ENCODE measurements around the gene AP5B1. TPM values are rescaled to one million over a fixed set of nuclear protein-coding genes. Genes with fewer than 3 reads are reported as not detected.

AP5B1 gene
- total RNA-seq, 4 donors from 2014 or later = 24.9 to 33.7 (median 28.2) TPM

GRCh38 chr11:65786786-65787636, 6.2 kb upstream of the AP5B1 start, which contains the start of gene OVOL1:
OVOL1 (plus strand) TSS chr11:65787063; CDS start chr11:65787374, 311 bp downstream.
- peak within 1 kb of the TSS; percentile 80 to 93 (median 86) for H3K27ac ChIP-seq
- DNase-seq = peak; percentile 91
- intact Hi-C loops (cut with DNase I; ENCODE audit: low total_unique reads) = no loop called here
- H3K4me1 ChIP-seq = peaks cover 9 to 53% (median 41%) of the 10 kb centered on the region in 4 donors
- peak within 1 kb of the TSS; percentile 44 to 70 (median 54) for H3K4me3 ChIP-seq
- TF ChIP-seq POLR2AphosphoS5 (IDR thresholded peaks at IDR 0.05) (peak; percentile 81 to 97 (median 96)), POLR2A (IDR thresholded peaks at IDR 0.05) (peak; percentile 95)
- TF ChIP-seq, protein P1, sequence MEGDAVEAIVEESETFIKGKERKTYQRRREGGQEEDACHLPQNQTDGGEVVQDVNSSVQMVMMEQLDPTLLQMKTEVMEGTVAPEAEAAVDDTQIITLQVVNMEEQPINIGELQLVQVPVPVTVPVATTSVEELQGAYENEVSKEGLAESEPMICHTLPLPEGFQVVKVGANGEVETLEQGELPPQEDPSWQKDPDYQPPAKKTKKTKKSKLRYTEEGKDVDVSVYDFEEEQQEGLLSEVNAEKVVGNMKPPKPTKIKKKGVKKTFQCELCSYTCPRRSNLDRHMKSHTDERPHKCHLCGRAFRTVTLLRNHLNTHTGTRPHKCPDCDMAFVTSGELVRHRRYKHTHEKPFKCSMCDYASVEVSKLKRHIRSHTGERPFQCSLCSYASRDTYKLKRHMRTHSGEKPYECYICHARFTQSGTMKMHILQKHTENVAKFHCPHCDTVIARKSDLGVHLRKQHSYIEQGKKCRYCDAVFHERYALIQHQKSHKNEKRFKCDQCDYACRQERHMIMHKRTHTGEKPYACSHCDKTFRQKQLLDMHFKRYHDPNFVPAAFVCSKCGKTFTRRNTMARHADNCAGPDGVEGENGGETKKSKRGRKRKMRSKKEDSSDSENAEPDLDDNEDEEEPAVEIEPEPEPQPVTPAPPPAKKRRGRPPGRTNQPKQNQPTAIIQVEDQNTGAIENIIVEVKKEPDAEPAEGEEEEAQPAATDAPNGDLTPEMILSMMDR (IDR thresholded peaks at IDR 0.05) = no peak
- no peaks in the 10 kb centered on the region for H3K36me3 ChIP-seq
- no peaks in the 10 kb centered on the region for H3K9me3 ChIP-seq
- in situ Hi-C loops (cut with MboI; ENCODE audit: low pct_ligation_motif_present in 1 of 4, low pct_unique_long_range_greater_than_20kb in 1 of 4, low sequenced_read_pairs in 3 of 4) = no loop called here
- peaks cover 38% of the 10 kb centered on the region for H3K27me3 ChIP-seq
- 0 to 2% methylated on average over 5 to 52 of the region's 112 CpGs for WGBS, 2 donors (ENCODE audit: low coverage in 1 of 2)

GRCh38 chr11:65786008-65786785, 5.4 kb upstream of the AP5B1 start:
- no peak for TF ChIP-seq POLR2AphosphoS5 (IDR thresholded peaks at IDR 0.05)
- no peak for TF ChIP-seq EP300 (IDR thresholded peaks at IDR 0.05; ENCODE audit: low read depth)
- TF ChIP-seq POLR2A (IDR thresholded peaks at IDR 0.05) = no peak
- TF ChIP-seq, protein P1 (IDR thresholded peaks at IDR 0.05) = no peak
- no peak for DNase-seq
- Histone ChIP-seq H3K27ac (peak overlapping the region; percentile 26 to 86 (median 51)), H3K36me3 (no peaks in the 10 kb centered on the region), H3K27me3 (peaks cover 38% of the 10 kb centered on the region), H3K9me3 (no peaks in the 10 kb centered on the region), H3K4me1 (peaks cover 10 to 52% (median 40%) of the 10 kb centered on the region in 4 donors), H3K4me3 (peak overlapping the region in 3 of 4 donors; percentile 7 to 70 (median 59))
- in situ Hi-C loops (cut with MboI; ENCODE audit: low pct_ligation_motif_present in 1 of 4, low pct_unique_long_range_greater_than_20kb in 1 of 4, low sequenced_read_pairs in 3 of 4) (no loop called here), intact Hi-C loops (cut with DNase I; ENCODE audit: low total_unique reads) (no loop called here)
- 24% methylated on average over 63 of the region's 74 CpGs; no CpG with 5 or more reads in 1 of the 2 donors for WGBS, 2 donors (ENCODE audit: low coverage in 1 of 2)

- no peak overlapping the region for H3K4me3 ChIP-seq
- H3K27me3 ChIP-seq = peaks cover 38% of the 10 kb centered on the region
- H3K4me1 ChIP-seq = peaks cover 10 to 45% (median 33%) of the 10 kb centered on the region in 4 donors
- no peak for DNase-seq
- WGBS, 2 donors (ENCODE audit: low coverage in 1 of 2) = 80 to 100% methylated on average over 4 to 8 of the region's 8 CpGs
- no peaks in the 10 kb centered on the region for H3K9me3 ChIP-seq
- TF ChIP-seq, protein P1 (IDR thresholded peaks at IDR 0.05) = no peak
- no peak for TF ChIP-seq POLR2AphosphoS5 (IDR thresholded peaks at IDR 0.05)
- TF ChIP-seq POLR2A (IDR thresholded peaks at IDR 0.05) = no peak
- no peak for TF ChIP-seq EP300 (IDR thresholded peaks at IDR 0.05; ENCODE audit: low read depth)
- no peak overlapping the region for H3K27ac ChIP-seq
- H3K36me3 ChIP-seq = no peaks in the 10 kb centered on the region
- intact Hi-C loops (cut with DNase I; ENCODE audit: low total_unique reads) = no loop called here
- in situ Hi-C loops (cut with MboI; ENCODE audit: low pct_ligation_motif_present in 1 of 4, low pct_unique_long_range_greater_than_20kb in 1 of 4, low sequenced_read_pairs in 3 of 4) = no loop called here
Measured at GRCh38 chr11:65785319-65786007, 4.7 kb upstream of the AP5B1 start.

Data from transverse colon (tissue), 4 donors.